HG03135 (cell line): ENCODE measurements around the gene MT1G.
"Not testable (repeated sequence)": the region's sequence is repeated elsewhere in the genome, so short reads cannot be mapped to it uniquely, and the experiment has no call there.

ENCODE experiments used
- ATAC-seq: cut with Tn5 transposase; IDR thresholded peaks from one replicate; pipeline ENCODE4 v1.9.1; 2021; ENCODE audit warnings: mild to moderate bottlenecking, moderate library complexity; ENCODE audit not compliant: unreplicated experiment

Gene MT1G

DNA sequence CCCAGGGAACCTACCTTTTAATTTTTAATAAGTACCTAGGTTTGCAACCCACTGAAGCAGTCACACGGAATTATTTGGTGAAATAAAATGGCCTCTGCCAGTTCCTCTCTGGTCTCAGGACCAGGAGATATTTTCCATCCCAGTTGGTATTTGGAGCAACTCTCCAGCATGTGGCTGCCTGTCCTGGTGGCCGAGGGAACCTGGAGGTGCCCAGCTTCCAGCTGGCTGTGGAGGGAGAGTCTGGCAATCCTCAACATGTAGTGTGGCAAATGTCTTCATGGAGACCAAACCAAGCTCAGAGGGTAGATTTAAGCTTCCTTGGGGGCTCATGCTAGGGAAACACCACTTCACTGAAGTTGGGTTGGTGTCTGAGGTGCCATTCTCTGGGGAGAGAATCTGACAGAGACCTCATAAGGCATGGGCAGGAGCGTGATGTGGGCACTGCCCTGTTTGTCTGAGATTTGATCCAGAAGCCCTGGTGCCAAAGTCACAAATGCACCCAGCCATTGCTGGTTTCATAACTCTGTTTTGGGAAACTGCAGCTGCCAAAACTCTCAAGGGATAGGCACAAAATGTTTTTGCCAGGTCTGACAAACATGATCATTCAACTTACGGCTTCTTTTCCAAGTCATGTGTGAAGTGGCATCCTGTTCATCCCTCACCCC is 17.2 kb upstream of the MT1G start:
- ATAC-seq: no peak

DNA sequence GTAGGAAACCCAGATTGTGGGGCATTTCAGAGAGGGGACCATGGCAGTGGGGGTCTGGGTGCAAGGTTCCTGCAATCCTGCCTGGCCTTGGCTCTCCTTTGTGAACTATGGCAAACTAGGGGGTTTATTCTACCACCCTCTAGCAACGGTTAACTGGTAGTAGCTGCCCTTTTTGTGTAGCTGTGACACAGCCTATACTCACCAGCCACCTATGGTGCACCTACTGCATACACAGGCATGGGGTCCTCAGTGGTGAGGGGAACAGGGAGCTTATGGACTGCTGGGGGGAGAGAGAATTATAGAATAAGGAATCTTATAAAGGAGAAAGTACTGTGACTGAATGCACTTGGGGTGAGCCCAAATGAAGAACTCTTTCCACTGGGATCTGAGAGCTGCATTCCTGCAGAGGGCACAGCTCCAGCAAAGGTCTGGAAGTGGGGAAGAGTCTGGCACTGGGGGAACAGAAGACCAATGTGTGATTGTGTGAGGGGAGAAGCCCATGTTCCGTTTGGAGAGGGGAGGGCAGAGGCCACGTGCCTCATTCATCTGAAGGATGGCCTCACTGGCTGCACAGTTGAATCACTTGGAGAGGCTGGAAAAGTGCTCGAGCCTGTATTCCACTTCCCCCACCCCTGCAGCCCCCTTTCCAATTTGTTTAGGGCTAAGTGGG is 16.5 kb upstream of the MT1G start:
- ATAC-seq: no peak

GRCh38 chr16:56683424-56684172 is 15.7 kb upstream of the MT1G start:
- ATAC-seq: no peak

GRCh38 chr16:56682703-56683397 is 15.0 kb upstream of the MT1G start:
- peak; percentile 12 for ATAC-seq

DNA sequence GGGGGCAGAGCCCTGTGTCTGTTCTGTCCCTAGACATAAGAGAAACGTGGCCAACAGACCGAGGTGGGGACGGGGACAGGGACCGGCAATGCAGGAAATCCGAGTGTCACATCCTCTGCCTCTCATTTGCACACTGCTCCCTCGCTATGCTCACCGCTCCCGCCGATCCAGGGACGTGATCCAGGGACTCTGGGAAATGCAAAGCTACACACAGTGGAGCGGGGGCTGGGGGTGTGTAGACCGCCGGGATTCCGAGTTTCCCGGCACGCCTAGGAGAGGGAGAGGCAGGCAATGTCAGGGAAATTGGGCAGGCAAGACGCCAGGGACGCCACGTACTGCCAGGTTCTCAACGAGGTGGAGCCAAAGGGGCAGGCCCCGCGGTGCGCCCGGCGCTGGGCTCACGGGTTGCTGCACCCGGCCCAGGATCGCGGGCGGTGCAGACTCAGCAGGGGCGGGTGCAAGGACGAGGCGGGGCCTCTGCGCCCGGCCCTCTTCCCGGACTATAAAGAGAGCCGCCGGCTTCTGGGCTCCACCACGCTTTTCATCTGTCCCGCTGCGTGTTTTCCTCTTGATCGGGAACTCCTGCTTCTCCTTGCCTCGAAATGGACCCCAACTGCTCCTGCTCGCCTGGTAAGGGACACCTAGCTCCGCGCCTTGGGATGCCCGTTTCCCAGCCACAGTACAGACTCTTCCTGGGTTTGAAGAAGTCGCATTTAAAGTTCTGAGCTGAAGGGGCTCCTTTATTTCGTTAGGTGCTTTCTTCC is 14.3 kb upstream of the MT1G start, which contains the start of gene MT1X:
TSS of gene MT1X (plus strand) at position 532 of the 764 bp plus-strand sequence. CDS start at position 603, 71 bp downstream.
- peak; percentile 98 for ATAC-seq

- no peak for ATAC-seq
These were observed 12.0 kb upstream of the MT1G start for GRCh38 chr16:56679818-56680217.

GRCh38 chr16:56679078-56679730 is 11.3 kb upstream of the MT1G start:
- no peak for ATAC-seq

DNA sequence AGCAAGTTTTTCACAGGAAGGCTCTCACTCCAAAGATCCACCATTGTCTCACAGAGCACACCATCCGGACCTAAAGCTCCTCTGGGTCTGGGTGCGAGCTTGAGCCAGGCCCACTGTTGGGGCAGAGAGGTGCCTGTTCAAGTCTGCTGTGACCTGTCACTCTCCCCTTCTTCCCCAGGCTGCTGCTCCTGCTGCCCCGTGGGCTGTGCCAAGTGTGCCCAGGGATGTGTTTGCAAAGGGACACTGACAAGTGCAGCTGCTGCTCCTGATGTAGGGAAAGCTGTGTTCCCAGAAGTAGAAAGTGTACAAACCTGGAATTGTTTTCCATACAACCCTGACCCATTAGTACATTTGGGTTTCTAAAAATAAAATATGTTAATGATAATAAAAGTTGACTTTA is 9.6 kb upstream of the MT1G start:
- ATAC-seq: no peak

- no peak for ATAC-seq
These were observed 7.9 kb upstream of the MT1G start for GRCh38 chr16:56675685-56676210.

DNA sequence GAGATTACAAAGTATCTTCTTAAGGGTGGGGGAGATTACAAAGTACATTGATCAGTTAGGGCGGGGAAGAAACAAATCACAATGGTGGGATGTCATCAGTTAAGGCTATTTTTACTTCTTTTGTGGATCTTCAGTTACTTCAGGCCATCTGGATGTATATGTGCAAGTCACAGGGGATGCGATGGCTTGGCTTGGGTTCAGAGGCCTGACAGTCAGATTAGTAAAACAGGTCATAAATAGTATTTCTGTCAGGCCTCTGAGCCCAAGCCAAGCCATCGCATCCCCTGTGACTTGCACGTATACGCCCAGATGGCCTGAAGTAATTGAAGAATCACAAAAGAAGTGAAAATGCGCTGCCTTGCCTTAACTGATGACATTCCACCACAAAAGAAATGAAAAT is 6.7 kb upstream of the MT1G start:
- not testable (repeated sequence) for ATAC-seq

- no peak for ATAC-seq
These were observed 6.1 kb upstream of the MT1G start for GRCh38 chr16:56673921-56674320.

- no peak for ATAC-seq
These were observed 5.1 kb upstream of the MT1G start for GRCh38 chr16:56672761-56673536.

DNA sequence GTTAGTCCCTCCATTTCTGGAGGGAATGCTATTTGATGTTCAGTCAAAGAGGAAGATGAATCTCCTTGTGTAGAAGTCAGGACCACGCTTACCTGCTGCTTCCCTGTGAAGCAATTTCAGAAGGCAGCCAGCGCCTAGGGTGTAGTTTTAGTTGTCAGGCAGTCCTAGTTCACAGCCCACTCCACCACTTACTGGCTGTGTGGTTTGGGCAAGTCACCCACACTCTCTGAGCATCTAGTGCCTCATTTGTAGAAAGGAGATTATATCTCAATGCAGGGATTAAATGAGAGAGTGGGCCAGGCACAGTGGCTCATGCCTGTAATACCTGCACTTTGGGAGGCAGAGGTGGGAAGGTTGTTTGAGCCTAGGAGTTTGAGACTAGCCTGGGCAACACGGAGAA is 4.3 kb upstream of the MT1G start:
- not testable (repeated sequence) for ATAC-seq

DNA sequence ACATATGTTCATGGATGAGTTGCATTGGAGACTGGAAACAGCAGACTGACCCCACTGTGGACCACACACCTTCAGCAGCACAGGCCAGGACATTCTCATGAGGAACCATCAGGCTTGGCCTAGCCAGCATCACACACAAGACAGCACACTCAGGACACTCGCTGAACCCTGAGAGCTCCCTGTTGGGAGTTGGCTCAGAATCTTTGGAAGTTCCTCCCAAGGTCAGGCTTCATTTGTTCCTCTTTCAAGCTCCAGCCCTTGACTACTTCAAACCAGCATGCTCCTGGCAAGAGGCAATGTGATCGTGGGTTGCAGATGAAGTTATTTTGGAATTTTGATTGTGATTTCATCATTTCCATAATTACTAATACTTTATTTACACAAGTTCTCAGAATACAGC is 3.8 kb upstream of the MT1G start:
- ATAC-seq: not testable (repeated sequence)

- no peak for ATAC-seq
These were observed 2.7 kb upstream of the MT1G start for GRCh38 chr16:56670620-56670934.

- no peak for ATAC-seq
These were observed 2.2 kb upstream of the MT1G start for GRCh38 chr16:56669840-56670619.

DNA sequence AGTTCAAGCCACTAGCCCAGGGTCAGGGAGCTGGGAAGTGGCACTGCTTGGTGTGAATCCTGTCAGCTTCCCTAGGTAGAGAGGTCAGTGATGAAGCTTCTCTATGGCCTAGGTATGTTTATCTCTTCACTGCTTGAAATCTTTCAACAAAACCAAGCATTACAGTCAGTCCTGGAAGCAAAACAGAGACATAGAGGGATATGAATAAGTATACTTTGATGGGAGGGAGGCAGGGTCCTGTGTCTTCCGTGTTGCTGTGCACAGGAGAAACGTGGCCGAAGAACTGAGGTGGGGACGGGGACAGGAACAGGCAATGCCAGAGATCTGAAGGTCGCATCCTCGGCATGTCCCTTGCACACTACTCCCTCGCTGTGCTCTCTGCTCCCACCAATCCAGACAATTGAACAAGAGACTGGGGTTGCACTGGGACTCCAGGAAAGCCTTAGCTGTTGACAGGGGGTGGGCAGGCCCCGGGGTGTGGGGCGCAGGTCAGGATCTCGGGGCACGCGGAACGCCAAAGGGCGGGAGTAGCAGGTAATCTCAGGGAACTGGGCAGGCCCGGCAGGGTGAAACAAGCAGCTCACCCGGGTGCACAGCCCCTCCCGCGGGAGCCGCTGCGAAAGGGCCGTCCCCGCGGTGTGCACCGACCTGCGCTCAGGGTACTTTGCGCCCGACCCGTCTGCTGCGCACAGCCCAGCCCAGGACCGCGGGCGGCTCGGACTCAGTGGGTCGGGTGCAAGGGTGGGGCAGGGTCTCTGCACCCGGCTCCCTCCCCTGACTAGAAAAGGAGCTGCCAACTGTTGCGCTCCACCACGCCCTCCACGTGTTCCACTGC is 1.4 kb upstream of the MT1G start, which contains the start of gene MT1H:
TSS of gene MT1H (plus strand) at position 810 of the 835 bp plus-strand sequence. CDS start 71 bp downstream, outside the sequence.
- no peak for ATAC-seq
